IgD-negative memory B cell (primary cell): Measurements from ENCODE around the gene RYR2. TPM values are rescaled to one million over a fixed set of nuclear protein-coding genes. Genes with fewer than 3 reads are reported as not detected.
"Not testable (repeated sequence)": the region's sequence is repeated elsewhere in the genome, so short reads cannot be mapped to it uniquely, and the experiment has no call there.

Experiments
- H3K27ac Mint-ChIP-seq, 3 donors: one replicate each; pipeline ENCODE4 v1.8.0; 2020 to 2022; ENCODE audit warnings: mild to moderate bottlenecking in 3 of 3, mixed read lengths in 3 of 3, moderate library complexity in 1 of 3
- H3K27me3 Mint-ChIP-seq: one replicate; pipeline ENCODE4 v1.8.0; 2021; ENCODE audit warnings: mixed read lengths
- H3K36me3 Mint-ChIP-seq: one replicate; pipeline ENCODE4 v1.8.0; 2020; ENCODE audit warnings: mild to moderate bottlenecking, mixed read lengths
- H3K4me1 Mint-ChIP-seq, 3 donors: one replicate each; pipeline ENCODE4 v1.8.0; 2020 to 2022; ENCODE audit warnings: mixed read lengths in 3 of 3, mild to moderate bottlenecking in 1 of 3
- H3K4me3 Mint-ChIP-seq, 4 donors: one replicate each; pipeline ENCODE4 v1.8.0; 2020 to 2022; ENCODE audit warnings: mild to moderate bottlenecking in 4 of 4, mixed read lengths in 4 of 4, moderate library complexity in 3 of 4
- H3K9me3 Mint-ChIP-seq, 3 donors: one replicate each; pipeline ENCODE4 v1.8.0; 2020 to 2021; ENCODE audit warnings: mixed read lengths in 3 of 3, mild to moderate bottlenecking in 1 of 3
- polyA plus RNA-seq: library from polyadenylated mRNA; unstranded; fragments of 300-500 nt; fragmentation: Illumina TruSeq; gene quantifications from one replicate; pipeline ENCODE4 v1.2.3, GENCODE V29; 2021

The RYR2 gene
- polyA plus RNA-seq, 1 donor from 2014 or later = not detected

DNA sequence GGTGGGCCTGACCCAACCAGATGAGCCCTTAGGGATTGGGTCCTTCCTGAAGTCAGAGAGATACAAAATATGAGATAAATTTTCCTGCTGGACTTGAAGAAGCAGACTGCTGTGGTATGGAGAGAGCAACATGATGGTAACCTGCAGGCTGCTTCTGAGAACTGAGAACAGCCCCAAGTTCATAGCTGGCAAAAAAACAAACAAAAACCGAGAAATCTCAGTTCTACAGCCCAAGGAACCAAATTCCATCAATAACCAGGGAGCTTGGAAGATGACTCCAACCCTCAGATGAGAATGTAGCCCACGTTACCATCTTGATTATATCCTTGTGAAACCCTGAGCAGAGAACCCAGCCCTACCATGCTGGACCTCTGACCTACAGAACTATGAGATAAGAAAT lies 532.6 kb downstream of the RYR2 start:
- no peaks in the 10 kb centered on the region for H3K27me3 Mint-ChIP-seq
- H3K9me3 Mint-ChIP-seq = peaks cover 4 to 19% (median 9%) of the 10 kb centered on the region in 3 donors
- no peak overlapping the region for H3K4me3 Mint-ChIP-seq
- H3K36me3 Mint-ChIP-seq = peaks cover 2% of the 10 kb centered on the region
- no peaks in the 10 kb centered on the region for H3K4me1 Mint-ChIP-seq
- no peak overlapping the region for H3K27ac Mint-ChIP-seq

GRCh38 chr1:237578540-237578939 lies 536.6 kb downstream of the RYR2 start:
- peaks cover 2% of the 10 kb centered on the region for H3K36me3 Mint-ChIP-seq
- no peaks in the 10 kb centered on the region for H3K27me3 Mint-ChIP-seq
- H3K9me3 Mint-ChIP-seq = peaks cover 7 to 19% (median 9%) of the 10 kb centered on the region in 3 donors
- no peak overlapping the region for H3K4me3 Mint-ChIP-seq
- no peaks in the 10 kb centered on the region for H3K4me1 Mint-ChIP-seq
- H3K27ac Mint-ChIP-seq = no peak overlapping the region

DNA sequence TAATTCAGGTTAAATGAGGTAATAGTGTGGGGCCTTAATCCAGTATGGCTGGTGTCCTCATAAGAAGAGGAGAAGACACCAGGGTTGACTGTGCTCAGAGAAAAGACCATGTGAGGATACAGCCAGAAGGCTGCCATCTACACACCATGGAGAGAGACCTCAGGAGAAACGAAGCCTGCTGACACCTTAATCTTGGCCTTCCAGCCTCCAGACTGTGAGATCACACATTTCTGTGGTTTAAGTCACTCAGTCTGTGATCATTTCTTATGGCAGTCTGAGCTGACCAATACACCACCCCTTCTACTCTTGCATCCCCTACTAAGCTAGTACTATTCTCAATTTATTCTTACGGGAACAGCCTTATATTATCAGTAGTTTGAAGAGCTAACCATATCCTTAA lies 538.7 kb downstream of the RYR2 start:
- peaks cover 6 to 8% (median 7%) of the 10 kb centered on the region in 3 donors for H3K9me3 Mint-ChIP-seq
- H3K36me3 Mint-ChIP-seq = peaks cover 2% of the 10 kb centered on the region
- H3K27me3 Mint-ChIP-seq = no peaks in the 10 kb centered on the region
- H3K4me1 Mint-ChIP-seq = no peaks in the 10 kb centered on the region
- no peak overlapping the region for H3K27ac Mint-ChIP-seq
- no peak overlapping the region for H3K4me3 Mint-ChIP-seq

- Mint-ChIP-seq H3K4me3 (no peak overlapping the region), H3K9me3 (peaks cover 0 to 5% (median 0%) of the 10 kb centered on the region in 3 donors), H3K27me3 (no peaks in the 10 kb centered on the region), H3K27ac (no peak overlapping the region), H3K36me3 (peaks cover 2% of the 10 kb centered on the region), H3K4me1 (no peaks in the 10 kb centered on the region)
Observed at GRCh38 chr1:237583270-237583669, 541.3 kb downstream of the RYR2 start.

DNA sequence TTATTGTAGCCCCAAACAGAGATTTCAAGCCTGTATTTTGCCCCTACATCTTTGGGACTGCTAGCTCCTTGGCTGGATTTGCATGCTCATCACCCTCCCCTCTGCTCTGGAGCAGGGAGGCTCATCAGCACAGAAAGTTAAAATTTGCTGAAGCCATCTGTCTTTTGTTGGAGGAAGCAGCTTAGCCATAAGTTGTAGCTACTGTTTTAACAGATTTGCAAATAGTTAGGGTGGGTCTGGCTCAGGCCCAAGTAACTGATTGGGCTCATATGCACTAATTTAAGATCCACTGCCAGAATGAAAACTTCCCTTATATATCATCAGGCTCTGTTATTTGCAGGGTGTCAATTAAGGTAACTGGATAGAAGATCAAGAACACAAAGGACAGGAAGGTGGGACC lies 541.8 kb downstream of the RYR2 start:
- Mint-ChIP-seq H3K36me3 (peaks cover 2% of the 10 kb centered on the region), H3K4me3 (no peak overlapping the region), H3K4me1 (no peaks in the 10 kb centered on the region), H3K9me3 (peaks cover 0 to 3% (median 0%) of the 10 kb centered on the region in 3 donors), H3K27me3 (no peaks in the 10 kb centered on the region), H3K27ac (no peak overlapping the region)

DNA sequence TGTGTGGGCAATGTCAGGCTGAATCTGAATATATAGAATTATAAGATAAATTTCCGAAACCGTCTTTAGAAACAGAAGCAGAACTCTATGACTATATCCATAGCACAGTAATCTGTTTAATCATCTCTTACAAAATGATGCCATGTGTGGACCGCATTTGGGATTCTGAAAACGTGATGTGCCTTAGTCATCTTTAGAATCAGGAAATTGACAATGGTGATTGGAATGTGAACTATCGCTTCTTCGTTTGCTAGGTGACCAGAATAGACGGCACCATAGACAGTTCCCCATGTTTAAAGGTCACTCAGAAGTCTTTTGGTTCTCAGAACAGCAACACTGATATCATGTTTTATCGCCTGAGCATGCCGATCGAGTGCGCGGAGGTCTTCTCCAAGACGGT lies 548.4 kb downstream of the RYR2 start:
- no peaks in the 10 kb centered on the region for H3K4me1 Mint-ChIP-seq

GRCh38 chr1:237591353-237591752 lies 549.4 kb downstream of the RYR2 start:
- Mint-ChIP-seq H3K9me3 (peaks cover 0 to 7% (median 5%) of the 10 kb centered on the region in 3 donors), H3K4me1 (no peaks in the 10 kb centered on the region)

More for the DNA sequence above, 548.4 kb downstream of the RYR2 start:
- peaks cover 0 to 3% (median 2%) of the 10 kb centered on the region in 3 donors for H3K9me3 Mint-ChIP-seq
- no peaks in the 10 kb centered on the region for H3K36me3 Mint-ChIP-seq
- no peak overlapping the region for H3K4me3 Mint-ChIP-seq
- H3K27me3 Mint-ChIP-seq = no peaks in the 10 kb centered on the region
- H3K27ac Mint-ChIP-seq = no peak overlapping the region

GRCh38 chr1:237603036-237603568 lies 561.1 kb downstream of the RYR2 start:
- not testable (repeated sequence) for H3K4me1 Mint-ChIP-seq, H3K4me3 Mint-ChIP-seq, H3K36me3 Mint-ChIP-seq, H3K27ac Mint-ChIP-seq, H3K27me3 Mint-ChIP-seq
- peaks cover 9 to 10% (median 10%) of the 10 kb centered on the region in 3 donors for H3K9me3 Mint-ChIP-seq

More at GRCh38 chr1:237591353-237591752, 549.4 kb downstream of the RYR2 start:
- H3K36me3 Mint-ChIP-seq = no peaks in the 10 kb centered on the region
- H3K27ac Mint-ChIP-seq = no peak overlapping the region
- H3K4me3 Mint-ChIP-seq = no peak overlapping the region
- H3K27me3 Mint-ChIP-seq = no peaks in the 10 kb centered on the region

GRCh38 chr1:237608433-237608832 lies 566.4 kb downstream of the RYR2 start:
- H3K4me3 Mint-ChIP-seq = no peak overlapping the region
- H3K27me3 Mint-ChIP-seq = no peaks in the 10 kb centered on the region
- no peaks in the 10 kb centered on the region for H3K36me3 Mint-ChIP-seq
- peaks cover 2 to 8% (median 4%) of the 10 kb centered on the region in 3 donors for H3K9me3 Mint-ChIP-seq
- no peak overlapping the region for H3K27ac Mint-ChIP-seq
- no peaks in the 10 kb centered on the region for H3K4me1 Mint-ChIP-seq

DNA sequence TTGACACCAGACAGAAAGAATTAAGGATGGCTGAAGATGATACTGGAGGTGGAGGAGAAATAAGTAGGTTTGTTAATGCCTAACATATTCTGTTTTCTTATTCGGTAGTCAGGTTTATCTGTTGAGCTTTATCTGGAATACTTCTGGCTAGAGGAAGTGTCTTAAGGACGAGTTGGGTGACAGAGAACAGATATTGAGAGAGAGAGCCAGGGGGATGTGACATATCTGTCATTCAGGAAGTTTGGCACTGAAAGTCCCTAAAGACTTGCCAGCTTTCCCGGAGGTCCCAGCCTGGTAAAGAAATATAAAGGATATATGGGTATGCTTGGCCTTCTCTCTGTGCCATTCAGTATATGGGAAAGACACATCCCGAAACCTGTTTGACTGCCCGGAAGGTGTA lies 568.2 kb downstream of the RYR2 start:
- no peak overlapping the region for H3K4me3 Mint-ChIP-seq

GRCh38 chr1:237613984-237614383 lies 572.0 kb downstream of the RYR2 start:
- Mint-ChIP-seq H3K4me1 (no peaks in the 10 kb centered on the region), H3K27ac (no peak overlapping the region), H3K27me3 (no peaks in the 10 kb centered on the region), H3K9me3 (peaks cover 4 to 12% (median 8%) of the 10 kb centered on the region in 3 donors), H3K4me3 (no peak overlapping the region), H3K36me3 (no peaks in the 10 kb centered on the region)

More for the DNA sequence above, 568.2 kb downstream of the RYR2 start:
- H3K4me1 Mint-ChIP-seq = no peaks in the 10 kb centered on the region
- no peak overlapping the region for H3K27ac Mint-ChIP-seq
- H3K27me3 Mint-ChIP-seq = no peaks in the 10 kb centered on the region
- no peaks in the 10 kb centered on the region for H3K36me3 Mint-ChIP-seq
- H3K9me3 Mint-ChIP-seq = peaks cover 2 to 5% (median 4%) of the 10 kb centered on the region in 3 donors

DNA sequence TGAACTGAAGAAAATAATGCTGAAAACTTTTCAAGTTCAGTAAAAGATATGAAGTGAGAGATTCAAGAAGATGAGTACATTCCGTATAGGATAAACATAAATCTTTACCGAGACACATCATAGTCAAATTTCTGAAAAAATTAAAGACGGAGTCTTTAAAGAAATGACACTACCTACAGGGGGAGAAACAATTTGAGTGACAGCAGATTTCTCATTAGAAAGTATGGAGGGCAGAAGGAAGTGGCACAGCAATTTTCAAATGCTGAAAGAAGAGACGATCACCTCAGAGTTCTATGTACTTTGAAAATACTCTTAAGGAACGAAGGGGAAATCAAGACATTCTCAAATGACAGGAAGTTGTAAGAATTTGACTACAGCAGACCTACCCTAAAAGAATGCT lies 577.6 kb downstream of the RYR2 start:
- Mint-ChIP-seq H3K4me1 (no peaks in the 10 kb centered on the region), H3K27ac (no peak overlapping the region), H3K36me3 (no peaks in the 10 kb centered on the region), H3K4me3 (no peak overlapping the region), H3K9me3 (peaks cover 9 to 26% (median 11%) of the 10 kb centered on the region in 3 donors), H3K27me3 (no peaks in the 10 kb centered on the region)

GRCh38 chr1:237634922-237635321 lies 592.9 kb downstream of the RYR2 start:
- H3K4me3 Mint-ChIP-seq = no peak overlapping the region
- no peaks in the 10 kb centered on the region for H3K27me3 Mint-ChIP-seq

DNA sequence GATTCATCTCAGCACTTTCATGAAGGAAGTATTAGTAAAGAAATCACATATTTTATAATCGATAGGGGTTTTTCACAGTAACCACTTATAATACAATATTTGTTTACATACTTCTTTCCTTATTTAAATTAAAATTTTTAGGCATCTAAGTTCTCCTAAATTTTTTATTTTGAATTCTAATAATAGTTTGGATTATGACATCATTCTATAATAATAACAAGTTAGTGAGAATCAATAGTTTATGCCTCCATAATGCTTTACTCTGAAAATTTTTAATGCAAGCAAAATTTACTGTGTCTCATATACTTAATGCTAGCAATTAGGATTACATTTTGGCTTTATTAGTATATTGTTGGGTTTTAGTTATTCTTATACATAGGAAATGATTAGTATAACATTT lies 596.6 kb downstream of the RYR2 start:
- Mint-ChIP-seq H3K36me3 (no peaks in the 10 kb centered on the region), H3K9me3 (peaks cover 0 to 12% (median 10%) of the 10 kb centered on the region in 3 donors), H3K27ac (no peak overlapping the region), H3K4me3 (no peak overlapping the region), H3K27me3 (no peaks in the 10 kb centered on the region), H3K4me1 (no peaks in the 10 kb centered on the region)

More at GRCh38 chr1:237634922-237635321, 592.9 kb downstream of the RYR2 start:
- Mint-ChIP-seq H3K36me3 (no peaks in the 10 kb centered on the region), H3K4me1 (no peaks in the 10 kb centered on the region), H3K9me3 (peaks cover 0 to 11% (median 10%) of the 10 kb centered on the region in 3 donors), H3K27ac (no peak overlapping the region)

DNA sequence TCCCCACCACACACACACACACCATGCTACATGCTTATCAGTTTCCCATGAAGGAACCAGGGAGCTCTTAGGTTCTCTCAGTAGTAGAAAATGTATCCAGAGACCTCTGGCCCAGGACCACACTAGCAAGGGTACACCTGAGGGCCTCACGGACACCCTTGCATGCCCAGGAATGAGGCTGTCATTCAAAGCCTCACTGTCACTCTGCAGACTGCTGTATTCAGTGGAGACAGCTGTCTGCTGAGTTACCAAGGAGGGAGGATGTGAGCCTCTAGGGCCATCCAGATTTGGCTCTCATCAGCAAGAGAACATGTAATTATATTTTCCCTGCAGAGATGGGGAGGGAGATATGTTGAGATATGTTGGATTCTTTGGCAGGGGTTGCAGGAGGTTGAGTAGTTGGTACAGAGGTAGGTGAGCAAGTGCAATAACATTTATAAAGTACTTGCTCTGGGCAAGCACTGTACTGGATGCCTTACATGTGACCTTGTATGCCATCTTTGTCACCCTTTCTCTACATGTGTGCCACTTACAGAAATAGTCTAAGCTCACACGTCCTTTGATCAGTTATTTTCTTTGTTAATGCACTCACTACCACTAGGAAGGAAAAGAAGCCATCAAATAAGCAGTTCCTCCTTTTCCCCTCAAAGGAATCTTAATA lies 598.2 kb downstream of the RYR2 start:
- Mint-ChIP-seq H3K4me3 (no peak overlapping the region), H3K4me1 (no peaks in the 10 kb centered on the region), H3K36me3 (no peaks in the 10 kb centered on the region), H3K27ac (no peak overlapping the region), H3K9me3 (peaks cover 0 to 7% (median 4%) of the 10 kb centered on the region in 3 donors), H3K27me3 (no peaks in the 10 kb centered on the region)

- no peak overlapping the region for H3K4me3 Mint-ChIP-seq
- H3K27me3 Mint-ChIP-seq = no peaks in the 10 kb centered on the region
- H3K27ac Mint-ChIP-seq = no peak overlapping the region
- peaks cover 0 to 4% (median 4%) of the 10 kb centered on the region in 3 donors for H3K9me3 Mint-ChIP-seq
- H3K36me3 Mint-ChIP-seq = no peaks in the 10 kb centered on the region
- no peaks in the 10 kb centered on the region for H3K4me1 Mint-ChIP-seq
Observed at GRCh38 chr1:237640966-237641365, 599.0 kb downstream of the RYR2 start.
